HG03097 (cell line): Measurements from ENCODE around the gene BCL2L1.
"Not testable (repeated sequence)": the region's sequence is repeated elsewhere in the genome, so short reads cannot be mapped to it uniquely, and the experiment has no call there.

Source experiments
- ATAC-seq: cut with Tn5 transposase; IDR thresholded peaks from one replicate; pipeline ENCODE4 v1.9.1; 2021; ENCODE audit not compliant: unreplicated experiment, low FRiP score

BCL2L1 gene

GRCh38 chr20:31661625-31662371, 60.9 kb downstream of the BCL2L1 start:
- ATAC-seq = no peak

DNA sequence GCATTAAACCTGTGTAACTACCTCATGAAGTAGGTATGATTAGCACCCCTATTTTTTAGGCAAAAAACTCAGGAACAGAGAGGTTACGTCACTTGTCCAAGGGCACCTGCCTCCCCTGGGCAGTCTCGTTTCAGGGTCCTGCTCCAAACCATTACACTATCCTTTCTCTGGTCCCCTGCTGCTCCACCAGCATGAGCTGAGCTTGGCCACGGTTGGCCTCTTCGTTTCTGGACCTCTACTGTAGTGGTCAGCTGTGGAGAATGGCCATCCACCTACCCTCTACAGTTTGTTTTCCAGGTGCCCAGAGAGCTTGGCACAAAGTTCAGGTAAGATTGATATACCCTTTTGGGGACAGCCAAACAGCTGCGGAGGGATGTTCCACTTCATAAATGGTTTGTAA, 68.1 kb downstream of the BCL2L1 start:
- ATAC-seq = no peak

GRCh38 chr20:31653561-31653960, 69.1 kb downstream of the BCL2L1 start:
- no peak for ATAC-seq

DNA sequence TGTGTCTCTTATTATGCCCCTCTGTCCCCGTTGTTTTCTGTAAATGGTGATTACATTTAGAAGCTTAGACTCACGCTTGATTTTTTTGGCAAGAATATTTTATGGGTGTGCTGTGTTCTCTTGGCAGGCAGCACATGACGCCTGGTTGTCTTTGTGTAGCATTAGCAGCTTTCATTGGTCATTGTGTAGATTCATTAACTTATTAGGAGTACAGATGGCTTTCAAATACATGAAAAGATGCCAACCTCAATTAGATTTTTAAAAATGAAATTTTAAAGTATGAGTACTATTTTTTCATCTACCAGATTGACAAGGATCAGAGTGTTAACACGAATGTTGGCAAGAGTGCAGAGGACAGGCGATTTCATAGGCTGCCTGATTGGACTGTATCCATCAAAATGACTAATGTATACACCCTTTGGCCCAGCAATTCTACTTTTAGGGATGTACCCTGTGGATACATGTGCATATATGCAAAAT, 69.7 kb downstream of the BCL2L1 start:
- ATAC-seq = no peak

DNA sequence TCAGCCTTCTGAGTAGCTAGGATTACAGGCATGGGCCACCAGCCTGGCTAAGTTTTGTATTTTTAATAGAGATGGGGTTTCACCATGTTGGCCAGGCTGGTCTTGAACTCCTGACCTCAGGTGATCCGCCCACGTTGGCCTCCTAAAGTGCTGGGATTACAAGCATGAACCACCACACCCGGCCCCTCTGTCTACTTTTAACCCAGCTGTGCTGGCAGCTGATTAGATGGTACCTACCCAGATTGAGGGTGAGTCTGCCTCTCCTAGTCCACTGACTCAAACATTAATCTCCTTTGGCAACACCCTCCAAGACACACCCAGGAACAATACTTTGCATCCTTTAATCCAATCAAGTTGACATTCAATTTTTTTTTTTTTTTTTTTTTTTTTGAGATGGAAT, 74.6 kb downstream of the BCL2L1 start:
- not testable (repeated sequence) for ATAC-seq

DNA sequence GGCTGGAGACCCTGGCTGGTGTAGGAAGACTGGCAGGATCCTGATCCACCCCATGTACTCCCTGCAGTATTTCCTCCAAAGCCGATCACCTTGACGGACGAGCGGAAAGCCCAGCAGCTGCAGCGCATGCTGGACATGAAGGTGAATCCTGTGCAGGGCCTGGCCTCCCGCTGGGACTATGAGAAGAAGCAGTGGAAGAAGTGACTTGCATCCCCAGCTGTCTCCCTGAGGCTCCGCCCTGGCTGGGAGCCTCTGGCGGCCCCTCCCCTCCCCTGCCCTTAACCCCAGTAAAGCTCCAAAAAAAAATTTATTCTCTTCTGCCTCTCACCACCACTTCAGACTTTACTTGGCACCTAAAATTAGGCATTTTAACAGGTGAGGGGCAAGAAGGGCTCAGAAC, 78.0 kb downstream of the BCL2L1 start:
- no peak for ATAC-seq

GRCh38 chr20:31643522-31643921, 79.1 kb downstream of the BCL2L1 start:
- no peak for ATAC-seq

- ATAC-seq = no peak
Observed at GRCh38 chr20:31642837-31643236, 79.8 kb downstream of the BCL2L1 start.

- ATAC-seq = no peak
Observed at GRCh38 chr20:31641391-31641790, 81.3 kb downstream of the BCL2L1 start.

GRCh38 chr20:31640259-31640658, 82.4 kb downstream of the BCL2L1 start:
- no peak for ATAC-seq

- ATAC-seq = no peak
Observed at GRCh38 chr20:31638816-31639215, 83.9 kb downstream of the BCL2L1 start.

DNA sequence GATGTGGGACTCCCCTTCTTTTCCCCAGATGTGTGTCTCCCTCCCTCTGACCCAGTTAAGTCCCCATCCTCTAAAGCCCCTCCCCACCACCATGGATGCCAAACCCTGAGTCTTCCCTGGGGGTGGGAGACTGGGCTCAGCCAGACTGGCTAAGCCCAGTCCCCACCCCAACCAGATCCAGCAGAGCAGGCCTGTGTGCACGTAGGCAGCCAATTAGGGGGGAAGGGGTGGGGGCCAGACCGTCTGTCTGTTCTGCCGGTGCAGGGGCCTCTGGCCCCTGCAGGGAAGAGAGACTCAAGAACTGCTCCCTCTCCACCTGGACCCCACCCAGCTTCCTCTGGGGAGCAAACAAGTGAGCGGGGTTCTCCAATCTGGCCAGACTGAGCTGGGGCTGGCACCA, 84.4 kb downstream of the BCL2L1 start:
- ATAC-seq = no peak

GRCh38 chr20:31637660-31638059, 85.0 kb downstream of the BCL2L1 start, which contains the start of gene COX4I2:
Gene COX4I2 (plus strand): TSS chr20:31637912. CDS start chr20:31639018, 1,106 bp downstream.
- ATAC-seq = no peak

DNA sequence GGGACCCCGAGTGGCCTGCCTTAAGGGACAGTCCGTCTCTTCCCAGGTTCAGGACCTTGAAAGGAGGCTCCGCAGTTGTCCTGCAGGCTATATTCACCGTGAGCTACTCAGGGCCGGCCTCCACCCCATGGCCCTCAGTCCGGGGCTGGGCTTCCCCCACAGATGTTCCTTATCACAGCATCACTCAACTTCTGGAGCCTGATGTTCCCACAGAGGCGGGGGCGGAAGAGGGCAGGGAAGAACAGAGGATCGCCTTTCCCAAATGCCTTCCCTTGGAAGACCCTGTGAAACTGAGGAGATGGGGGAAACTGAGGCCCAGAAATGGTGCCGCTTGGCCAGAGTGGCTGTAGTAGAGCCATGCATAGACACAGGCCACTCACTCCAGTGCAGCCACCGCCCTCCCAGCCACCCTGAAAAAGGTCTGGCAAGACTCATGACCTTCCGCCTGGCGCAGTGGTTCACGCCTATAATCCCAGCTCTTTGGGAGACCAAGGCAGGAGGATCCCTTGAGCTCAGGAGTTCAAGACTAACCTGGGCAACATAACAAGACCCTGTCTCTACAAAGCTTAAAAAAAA, 89.2 kb downstream of the BCL2L1 start:
- no peak for ATAC-seq

DNA sequence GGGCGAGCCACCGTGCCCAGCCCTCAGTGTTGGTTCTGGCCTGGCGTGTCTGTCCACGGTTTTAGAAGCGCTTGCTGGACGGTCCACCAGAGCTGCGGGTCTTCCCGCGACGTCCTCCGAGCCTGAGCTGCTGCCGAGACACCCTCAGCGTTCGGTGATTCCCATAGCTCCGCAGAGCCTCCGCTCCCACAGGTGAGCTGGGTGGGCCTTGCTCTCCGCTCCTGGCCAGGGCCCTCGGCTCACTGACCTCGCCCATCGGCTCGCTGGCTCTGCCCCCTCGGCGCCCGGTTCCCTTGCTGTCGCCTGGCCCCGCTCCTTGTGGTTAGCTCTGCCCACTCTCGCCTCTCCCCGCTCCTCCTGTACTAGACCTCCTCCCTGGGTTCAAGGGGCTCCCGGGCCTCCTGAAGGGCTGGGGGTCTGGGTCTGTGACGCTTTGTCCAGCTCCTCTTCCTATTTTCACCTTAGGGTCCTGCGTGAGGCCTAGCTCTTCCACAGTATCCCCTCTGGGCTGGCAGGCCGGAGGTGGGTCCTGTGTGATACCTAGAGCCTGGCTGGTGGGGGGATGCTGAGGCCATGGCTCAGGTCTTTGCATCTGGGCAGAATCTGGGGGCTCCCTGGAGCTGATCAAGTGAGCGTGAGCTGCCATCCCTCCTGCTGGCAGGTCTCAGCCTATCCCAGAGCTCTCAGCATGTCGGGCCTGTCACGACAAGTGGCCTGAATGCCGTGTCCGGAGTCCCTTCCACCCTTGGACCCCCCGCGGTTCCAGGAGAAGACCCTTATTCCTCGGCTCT, 89.9 kb downstream of the BCL2L1 start:
- ATAC-seq = no peak

- ATAC-seq = no peak
Observed at GRCh38 chr20:31630187-31630790, 92.4 kb downstream of the BCL2L1 start.

GRCh38 chr20:31628057-31628456, 94.6 kb downstream of the BCL2L1 start:
- not testable (repeated sequence) for ATAC-seq

DNA sequence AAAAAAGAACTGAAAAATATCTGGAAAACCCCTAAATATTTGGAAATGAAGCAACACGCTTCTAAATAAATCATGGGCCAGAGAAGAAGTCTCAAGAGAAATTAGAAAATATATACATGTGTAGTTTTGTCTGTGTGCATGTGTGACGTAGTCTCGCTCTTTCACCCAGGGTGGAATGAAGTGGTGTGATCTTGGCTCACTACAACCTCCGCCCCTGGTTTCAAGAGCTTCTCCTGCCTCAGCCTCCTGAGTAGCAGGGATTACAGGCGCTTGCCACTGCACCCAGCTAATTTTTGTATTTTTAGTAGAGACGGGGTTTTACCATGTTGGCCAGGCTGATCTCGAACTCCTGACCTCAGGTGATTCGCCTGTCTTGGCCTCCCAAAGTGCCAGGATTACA, 96.1 kb downstream of the BCL2L1 start:
- ATAC-seq = not testable (repeated sequence)

GRCh38 chr20:31623123-31623505, 99.6 kb downstream of the BCL2L1 start:
- ATAC-seq = not testable (repeated sequence)

DNA sequence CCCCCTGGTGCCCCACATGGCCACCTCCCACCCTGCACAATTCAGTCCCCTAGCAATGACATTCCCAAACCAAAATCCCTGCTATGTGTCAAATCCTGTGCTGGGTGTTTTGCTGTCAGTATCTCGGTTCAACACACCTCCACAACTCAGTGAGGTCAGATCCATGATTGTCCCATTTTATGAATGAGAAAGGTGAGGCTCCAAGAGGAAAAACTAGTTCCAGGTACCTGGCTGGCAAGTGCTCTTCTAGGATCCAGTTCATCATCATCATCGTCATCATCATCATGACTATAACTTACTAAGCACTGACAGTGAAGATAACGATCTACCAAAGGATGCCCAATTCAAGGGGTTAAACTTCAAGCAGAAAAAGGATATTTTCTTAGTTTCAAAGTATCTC, 102.4 kb downstream of the BCL2L1 start:
- ATAC-seq = no peak
